Caki2 (cell line): Measurements from ENCODE around the gene CKAP5. TPM values are rescaled to one million over a fixed set of nuclear protein-coding genes. Genes with fewer than 3 reads are reported as not detected.
"Not testable (repeated sequence)": the region's sequence is repeated elsewhere in the genome, so short reads cannot be mapped to it uniquely, and the experiment has no call there.

Experiments used
- DNase-seq: peaks from one replicate; pipeline ENCODE4 v3.0.0-alpha.2; 2015; ENCODE audit warnings: low read depth
- in situ Hi-C: cut with HindIII; loops from 2 replicates; pipeline ENCODE4 v1.10.0; 2016; ENCODE audit warnings: low sequenced_read_pairs, low pct_unique_long_range_greater_than_20kb, mixed read lengths
- total RNA-seq: library from RNA; depleted of rRNA; stranded (reverse); fragments of >200 nt; shearing (Covaris generic); gene quantifications from 2 replicates; pipeline ENCODE4 v1.2.3, GENCODE V29; 2014; ENCODE audit warnings: low replicate concordance

The CKAP5 gene
- total RNA-seq, 1 experiment from 2014 or later = 24.3 TPM

DNA sequence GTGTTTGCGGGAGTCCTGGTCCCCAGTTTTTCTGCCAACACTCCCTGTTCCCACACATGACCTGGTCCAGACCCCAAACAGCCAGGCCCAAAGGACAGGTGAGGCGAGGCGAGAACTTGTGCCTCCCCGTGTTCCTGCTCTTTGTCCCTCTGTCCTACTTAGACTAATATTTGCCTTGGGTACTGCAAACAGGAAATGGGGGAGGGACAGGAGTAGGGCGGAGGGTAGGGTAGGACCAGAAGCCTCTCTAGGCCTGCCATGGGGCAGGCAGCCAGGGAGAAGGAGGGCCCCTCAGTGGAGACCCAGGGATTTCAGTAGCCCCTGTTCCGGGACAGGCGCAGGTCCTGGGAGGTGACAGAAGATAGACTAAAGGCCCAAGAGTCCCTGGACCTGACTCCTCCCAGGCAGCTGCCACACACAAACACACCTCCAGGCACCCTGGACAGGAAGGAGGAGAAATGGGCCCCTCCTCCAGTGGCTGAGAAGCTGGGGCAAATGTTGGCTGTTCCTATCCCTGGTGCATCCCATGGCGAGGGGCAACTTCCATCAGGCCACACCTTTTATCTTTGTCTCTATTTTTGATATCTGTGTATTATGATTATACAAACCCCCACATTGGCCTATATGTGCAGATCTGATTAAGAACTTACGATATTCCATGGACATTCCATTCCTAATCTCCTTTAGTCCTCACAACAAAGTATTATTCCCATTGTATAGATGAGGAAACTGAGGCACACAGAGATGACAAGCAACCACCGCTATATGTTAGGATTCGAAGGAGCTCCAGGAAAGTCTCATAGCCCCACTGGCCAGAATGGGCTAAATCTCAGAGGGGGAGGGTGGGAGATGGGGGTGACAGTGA is 127.7 kb downstream of the CKAP5 start:
- in situ Hi-C loops = no loop called here
- no peak for DNase-seq

- in situ Hi-C loops, DNase-seq: not testable (repeated sequence)
These were observed 128.3 kb downstream of the CKAP5 start for GRCh38 chr11:46717825-46718154.

DNA sequence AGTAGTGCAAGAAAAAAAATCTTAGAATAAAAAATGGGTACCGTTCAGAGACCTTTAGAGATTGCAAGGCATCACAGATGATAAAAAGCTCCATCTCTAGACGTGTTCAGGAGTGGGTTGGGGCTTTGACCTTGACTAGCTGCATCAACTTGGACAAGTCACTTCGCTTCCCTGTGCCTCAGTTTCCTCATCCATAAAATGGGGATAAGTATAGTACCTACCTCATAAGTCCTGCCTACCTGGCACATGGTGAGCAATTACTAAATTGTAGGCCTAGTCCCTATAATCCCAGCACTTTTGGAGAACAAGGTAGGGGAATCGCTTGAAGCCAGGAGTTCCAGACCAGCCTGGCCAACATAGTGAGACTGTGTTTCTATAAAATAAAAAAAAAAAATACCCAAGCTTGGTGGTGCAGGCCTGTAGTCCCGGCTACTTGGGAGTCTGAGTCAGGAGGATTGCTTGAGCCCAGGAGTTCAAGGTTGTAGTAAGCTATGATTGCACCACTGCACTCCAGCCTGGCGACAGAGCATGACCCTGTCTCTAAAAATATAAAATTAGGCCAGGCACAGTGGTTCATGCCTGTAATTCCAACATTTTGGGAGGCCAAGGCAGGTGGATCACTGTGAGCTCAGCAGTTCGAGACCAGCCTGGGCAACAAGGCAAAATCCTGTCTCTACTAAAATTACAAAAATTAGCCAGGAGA is 133.1 kb downstream of the CKAP5 start:
- in situ Hi-C loops = no loop called here
- DNase-seq = no peak

DNA sequence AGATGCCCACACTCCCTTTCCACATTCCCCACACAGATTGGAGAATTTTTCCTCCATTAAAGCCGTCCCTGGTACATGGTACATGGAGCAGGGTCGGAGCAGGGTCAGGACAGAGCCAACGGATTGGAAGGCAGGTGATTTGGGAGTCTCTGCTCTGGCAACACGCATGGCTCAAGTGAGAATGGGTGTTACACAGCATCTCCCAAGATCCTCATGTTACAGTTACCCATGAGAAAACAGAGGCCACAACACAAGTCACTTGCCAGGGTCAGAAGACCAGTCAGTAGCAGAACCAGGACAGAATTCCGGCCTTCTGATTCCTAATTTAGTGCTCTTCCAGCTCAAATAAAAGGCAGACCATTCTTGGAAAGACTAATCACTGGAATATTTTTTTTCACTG is 134.8 kb downstream of the CKAP5 start:
- in situ Hi-C loops = no loop called here
- no peak for DNase-seq

DNA sequence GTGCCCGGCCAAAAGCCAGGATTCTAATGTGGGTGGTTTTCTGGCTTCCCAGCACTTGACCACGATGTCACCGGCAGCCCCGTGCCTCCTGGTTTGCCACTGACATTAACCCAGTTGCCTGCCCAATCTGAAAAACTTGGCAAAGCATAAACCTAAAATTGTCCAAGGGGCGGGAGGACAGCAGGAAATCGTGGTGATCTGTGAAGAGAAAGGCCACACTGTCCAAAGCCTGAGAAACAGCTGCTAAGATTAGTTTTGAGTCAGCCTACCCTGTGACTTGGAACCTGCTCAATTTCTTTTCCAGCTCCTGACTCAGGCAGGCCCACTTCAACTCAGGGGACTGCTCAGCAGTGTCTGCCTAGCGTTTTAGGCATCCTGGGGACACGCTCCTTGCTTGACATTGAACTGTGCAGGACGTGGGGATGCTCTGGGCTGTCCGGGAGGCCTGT is 135.2 kb downstream of the CKAP5 start:
- DNase-seq = peak; percentile 59
- in situ Hi-C loops = no loop called here

DNA sequence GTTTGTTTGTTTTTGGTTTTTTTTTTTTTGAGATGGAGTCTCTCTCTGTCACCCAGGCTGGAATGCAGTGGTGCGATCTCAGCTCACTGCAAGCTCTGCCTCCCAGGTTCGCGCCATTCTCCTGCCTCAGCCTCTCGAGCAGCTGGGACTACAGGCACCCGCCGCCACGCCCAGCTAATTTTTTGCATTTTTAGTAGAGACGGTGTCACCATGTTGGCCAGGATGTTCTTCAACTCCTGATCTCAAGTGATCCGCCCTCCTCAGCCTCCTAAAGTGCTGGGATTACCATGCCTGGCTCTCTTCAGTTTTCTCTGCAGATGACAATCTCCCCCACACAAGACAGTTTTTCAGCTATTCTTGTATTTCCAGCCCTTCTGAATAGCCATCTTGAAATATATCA is 136.7 kb downstream of the CKAP5 start:
- peak; percentile 14 for DNase-seq
- in situ Hi-C loops = not testable (repeated sequence)

DNA sequence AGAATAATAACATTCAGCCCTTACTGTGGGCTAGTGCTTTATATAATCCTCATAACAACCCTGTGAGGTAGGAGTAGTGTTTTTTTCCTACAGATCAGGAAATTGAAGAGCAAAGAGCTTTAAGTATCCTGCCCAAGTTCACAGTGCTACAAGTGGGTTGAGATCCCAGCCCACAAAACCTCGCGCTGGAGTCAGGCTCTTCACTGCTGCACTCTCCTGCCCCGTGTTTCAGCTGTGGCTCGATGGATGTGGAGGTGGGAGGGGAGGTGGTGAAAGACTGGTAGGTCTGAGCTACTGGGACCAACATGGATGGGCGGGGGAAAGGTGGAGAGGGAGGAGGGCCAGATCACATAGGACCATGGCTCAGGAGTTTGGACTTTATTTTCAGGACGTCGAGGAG is 139.2 kb downstream of the CKAP5 start:
- in situ Hi-C loops = no loop called here
- no peak for DNase-seq

GRCh38 chr11:46705070-46705688 is 140.9 kb downstream of the CKAP5 start:
- in situ Hi-C loops = no loop called here
- DNase-seq = no peak

DNA sequence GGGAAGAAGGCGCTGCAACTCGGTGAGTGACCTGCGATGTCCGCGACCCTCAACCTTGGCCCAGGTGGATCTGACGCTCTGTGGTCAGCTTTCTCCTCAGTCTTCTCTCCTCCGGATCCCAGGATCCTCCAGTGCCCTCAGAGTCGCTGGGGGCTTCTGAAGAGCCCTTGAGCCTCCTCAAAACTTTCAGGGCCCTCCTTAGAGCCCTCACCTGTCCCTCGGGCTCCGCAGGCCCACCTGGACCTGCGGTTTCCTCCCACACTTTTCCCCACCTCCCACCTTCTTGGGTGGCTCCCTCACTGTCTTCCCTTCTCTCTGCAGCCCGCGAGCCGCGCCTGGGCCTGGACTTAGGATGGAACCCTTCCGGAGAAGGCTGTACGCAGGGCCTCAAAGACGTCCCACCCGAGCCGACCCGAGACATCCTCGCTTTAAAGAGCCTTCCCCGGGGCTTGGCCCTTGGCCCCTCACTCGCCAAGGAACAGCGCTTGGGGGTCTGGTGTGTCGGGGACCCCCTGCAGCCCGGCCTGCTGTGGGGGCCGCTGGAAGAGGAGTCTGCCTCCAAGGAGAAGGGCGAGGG is 144.9 kb downstream of the CKAP5 start:
- in situ Hi-C loops = no loop called here
- no peak for DNase-seq

DNA sequence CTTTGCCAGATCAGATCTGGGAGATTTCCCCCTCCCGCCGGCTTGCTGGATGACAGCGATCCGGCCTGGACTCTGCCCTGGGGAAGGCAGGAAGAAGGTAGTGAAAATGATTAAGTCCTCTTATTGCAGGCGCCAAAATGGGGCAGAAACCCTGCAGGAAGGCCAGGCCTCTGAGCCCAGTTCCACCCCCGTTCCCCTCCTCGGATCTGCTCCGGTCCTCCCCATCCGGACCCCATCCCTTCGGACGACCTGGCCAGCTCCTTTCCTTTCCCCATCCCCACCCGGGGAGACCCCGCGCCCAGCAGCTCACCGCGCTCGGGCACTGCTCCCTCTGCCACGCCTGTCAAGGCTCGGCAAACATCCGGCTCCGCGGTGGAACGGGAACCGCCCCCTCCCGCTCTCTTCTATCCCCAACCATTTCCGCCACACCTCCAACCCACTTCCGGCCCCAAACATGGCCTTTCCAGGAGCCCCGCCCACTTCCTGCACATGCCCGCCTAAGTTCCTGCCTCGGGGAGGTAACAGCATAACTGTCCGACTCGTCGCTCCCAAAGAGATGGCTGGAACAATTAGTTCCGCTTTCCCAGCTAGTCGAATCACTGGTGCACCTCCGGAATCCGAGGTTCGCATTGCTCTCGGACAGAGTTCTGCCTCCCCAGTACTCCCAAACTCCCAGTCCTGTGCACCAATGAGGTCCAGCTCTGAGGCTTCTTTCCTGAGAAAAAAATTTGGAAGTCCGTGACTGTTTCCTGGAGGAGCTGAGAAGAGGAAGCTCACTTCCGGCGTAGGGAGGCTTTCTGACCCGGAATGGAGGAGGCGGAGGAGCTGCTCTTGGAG is 145.6 kb downstream of the CKAP5 start, which contains the start of the genes ARHGAP1 and ZNF408:
Gene ARHGAP1, minus strand, starts transcription at position 379 of the 837 bp plus-strand sequence. CDS start 4,512 bp downstream, outside the sequence.
Gene ZNF408, plus strand, starts transcription at position 791 of the 837 bp plus-strand sequence. Its CDS starts 17 bp downstream, at position 808.
- in situ Hi-C loops = no loop called here
- DNase-seq = peak; percentile 94

GRCh38 chr11:46698597-46698996 is 147.5 kb downstream of the CKAP5 start:
- no peak for DNase-seq
- in situ Hi-C loops = no loop called here

GRCh38 chr11:46697723-46698122 is 148.4 kb downstream of the CKAP5 start:
- DNase-seq = no peak
- in situ Hi-C loops = no loop called here

DNA sequence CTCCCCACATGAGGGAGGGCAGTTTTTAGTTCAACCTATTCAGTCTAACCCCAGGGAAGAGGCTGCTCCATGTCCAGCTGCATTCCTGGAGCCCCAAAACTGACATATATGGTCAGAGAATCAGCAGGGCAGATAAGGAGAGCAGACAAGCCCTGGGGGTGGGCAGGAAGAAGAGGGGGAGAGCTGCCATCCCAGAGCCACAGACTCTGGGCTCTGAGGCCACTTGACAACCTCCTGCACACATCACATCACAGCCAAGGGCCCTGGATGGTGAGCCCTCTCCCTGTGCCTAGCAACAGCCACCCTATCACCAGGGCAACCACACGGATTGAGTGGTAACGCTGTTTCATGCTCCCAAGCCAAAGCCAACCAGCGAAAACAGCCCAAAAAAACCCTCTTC is 148.8 kb downstream of the CKAP5 start:
- DNase-seq = no peak
- in situ Hi-C loops = no loop called here

GRCh38 chr11:46696212-46696558 is 149.9 kb downstream of the CKAP5 start:
- in situ Hi-C loops = no loop called here
- no peak for DNase-seq

DNA sequence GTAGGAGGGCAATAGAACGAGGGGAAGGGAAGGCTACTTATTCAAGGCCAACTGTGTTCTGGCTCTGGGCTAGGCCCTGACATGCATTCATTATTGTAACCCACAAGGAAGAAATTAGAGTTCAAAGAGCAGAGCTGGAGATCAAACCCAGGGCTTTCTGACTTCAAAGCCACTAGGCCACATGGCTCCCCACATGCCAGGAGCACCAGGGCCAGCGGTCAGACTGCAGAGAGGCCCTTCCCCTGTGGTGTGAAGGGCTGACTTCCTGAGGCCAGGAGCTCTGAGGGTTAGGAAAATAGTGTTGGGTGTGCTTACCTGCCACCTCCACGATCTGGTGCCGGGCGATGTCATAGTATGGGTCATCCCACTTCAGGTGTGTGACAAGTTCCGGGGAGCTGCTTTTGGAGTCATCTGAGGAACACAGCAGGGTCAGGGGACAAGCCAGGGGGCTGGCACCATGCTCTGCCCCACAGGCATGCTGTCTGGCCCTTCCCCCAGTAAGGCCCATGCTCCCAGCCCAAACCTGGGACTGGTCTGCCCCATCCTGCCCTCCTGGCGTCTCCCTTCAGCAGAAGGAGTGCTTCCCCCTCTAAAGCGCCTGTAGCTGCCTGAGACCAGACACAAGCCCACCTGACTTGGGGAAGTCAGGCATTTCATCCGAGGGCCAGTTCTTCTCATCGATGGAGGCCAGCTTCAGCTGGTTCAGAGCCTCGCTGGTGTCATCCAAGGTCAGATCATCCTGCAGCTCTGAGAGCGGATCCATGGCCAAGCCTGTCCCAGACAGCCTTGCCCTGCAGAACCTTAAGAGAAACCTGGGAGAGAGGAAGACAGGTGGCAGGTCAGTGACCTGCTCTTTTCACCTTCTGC is 150.5 kb downstream of the CKAP5 start:
- in situ Hi-C loops = no loop called here
- no peak for DNase-seq

DNA sequence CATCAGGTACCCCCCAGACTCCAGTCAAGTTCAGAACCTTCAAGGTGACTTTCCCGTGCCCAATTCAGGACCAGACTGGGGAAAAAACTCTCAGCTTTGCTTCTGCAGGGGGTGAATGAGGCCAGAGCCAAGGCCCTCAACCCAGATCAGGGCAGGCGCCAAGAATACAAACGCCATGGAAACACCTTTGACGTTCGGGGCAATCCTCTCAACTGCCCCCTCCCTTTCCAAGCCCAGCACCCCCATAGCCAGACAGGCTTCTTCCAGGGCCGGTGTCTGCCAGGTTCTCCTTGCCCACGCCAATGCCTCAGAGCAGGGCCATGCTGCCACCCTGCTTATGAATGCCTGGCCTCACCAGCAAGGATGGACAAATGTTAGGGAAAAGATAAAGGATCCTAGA is 151.5 kb downstream of the CKAP5 start:
- DNase-seq = no peak

GRCh38 chr11:46694072-46694471 is 152.0 kb downstream of the CKAP5 start:
- in situ Hi-C loops = no loop called here
- DNase-seq = no peak

More for the DNA sequence above, 151.5 kb downstream of the CKAP5 start:
- in situ Hi-C loops = no loop called here
